ENCODE results near the gene TSFM.

TSFM gene

DNA sequence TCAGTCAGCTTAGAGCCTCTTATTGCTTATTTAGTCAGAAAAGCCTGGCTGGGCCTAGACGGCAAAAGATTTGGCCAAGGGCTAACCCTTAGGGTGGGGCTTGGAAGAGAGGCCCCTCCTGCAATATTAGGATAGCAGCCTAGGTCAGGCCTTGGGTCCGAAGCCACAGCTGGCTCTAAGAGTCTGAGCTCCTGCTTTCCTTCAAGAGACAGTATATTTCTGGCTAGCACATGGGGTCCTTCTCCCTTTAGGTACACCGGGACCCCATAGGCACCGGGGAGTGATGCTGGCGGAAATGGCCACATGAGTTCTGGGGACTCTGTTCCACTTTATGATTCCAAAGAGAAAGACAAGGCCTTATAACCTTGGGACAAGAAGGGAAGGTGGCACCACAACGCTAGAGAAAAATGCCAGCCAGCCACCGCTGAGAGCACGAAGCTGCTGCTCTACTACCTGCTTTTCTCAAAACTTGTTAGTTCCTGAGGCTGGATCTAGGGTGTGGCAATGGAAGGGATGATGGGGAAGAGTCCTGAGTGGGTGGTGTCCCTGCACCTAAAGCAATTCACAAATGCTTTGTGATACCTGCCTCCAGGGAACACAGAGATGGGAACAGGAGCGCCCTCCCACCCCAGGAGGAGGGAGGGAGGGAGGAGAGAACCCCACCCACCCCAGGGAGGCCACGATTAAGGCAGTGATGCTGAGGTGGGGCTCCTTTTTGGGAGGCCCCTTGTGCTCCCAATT lies 39.1 kb downstream of the TSFM start:
- H3K4me3 ChIP-seq (ENCODE audit: control insufficient read depth, low read depth, low read length) = no peak overlapping the region
- TF ChIP-seq, protein P1, sequence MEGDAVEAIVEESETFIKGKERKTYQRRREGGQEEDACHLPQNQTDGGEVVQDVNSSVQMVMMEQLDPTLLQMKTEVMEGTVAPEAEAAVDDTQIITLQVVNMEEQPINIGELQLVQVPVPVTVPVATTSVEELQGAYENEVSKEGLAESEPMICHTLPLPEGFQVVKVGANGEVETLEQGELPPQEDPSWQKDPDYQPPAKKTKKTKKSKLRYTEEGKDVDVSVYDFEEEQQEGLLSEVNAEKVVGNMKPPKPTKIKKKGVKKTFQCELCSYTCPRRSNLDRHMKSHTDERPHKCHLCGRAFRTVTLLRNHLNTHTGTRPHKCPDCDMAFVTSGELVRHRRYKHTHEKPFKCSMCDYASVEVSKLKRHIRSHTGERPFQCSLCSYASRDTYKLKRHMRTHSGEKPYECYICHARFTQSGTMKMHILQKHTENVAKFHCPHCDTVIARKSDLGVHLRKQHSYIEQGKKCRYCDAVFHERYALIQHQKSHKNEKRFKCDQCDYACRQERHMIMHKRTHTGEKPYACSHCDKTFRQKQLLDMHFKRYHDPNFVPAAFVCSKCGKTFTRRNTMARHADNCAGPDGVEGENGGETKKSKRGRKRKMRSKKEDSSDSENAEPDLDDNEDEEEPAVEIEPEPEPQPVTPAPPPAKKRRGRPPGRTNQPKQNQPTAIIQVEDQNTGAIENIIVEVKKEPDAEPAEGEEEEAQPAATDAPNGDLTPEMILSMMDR (IDR thresholded peaks at IDR 0.05; ENCODE audit: control insufficient read depth, insufficient read depth, low read depth, low read length, missing control alignments) = no peak
- no peak for DNase-seq (ENCODE audit: low read depth)

DNA sequence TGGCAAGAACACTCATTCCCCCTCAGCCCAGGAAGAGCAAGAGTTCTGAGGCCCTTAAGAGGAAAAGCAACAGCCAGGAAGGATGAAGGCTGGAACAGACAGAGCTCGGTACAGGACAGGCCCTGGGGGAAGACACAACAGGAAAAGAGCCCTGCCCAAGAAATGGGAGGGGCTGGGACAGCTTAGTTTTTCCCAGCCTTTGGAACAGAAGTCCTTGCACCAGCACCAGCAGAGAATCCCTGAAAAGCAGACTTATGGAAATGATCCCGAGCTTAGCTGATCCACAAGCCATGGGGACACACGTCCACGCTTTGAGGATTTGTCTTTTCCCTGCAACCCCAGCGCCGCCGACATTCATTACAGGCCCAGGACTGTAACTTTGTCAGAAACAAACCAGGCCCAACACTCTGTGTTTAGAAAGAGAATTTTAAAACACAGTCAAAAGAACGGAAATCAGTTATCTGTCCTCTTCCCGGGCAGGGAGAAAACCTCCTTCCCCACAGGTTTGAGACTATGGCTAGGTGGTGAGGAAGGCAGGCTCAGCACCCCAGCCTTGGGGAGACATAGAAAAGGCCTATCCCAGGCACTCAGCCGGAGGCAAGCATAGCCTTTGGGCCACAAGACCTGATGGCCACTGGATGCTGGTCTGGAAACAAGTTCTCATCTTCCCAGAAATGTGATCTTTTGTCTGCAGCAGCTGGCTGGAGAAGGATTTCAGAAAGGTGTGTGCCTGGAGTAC lies 40.0 kb downstream of the TSFM start:
- TF ChIP-seq, protein P1 (IDR thresholded peaks at IDR 0.05; ENCODE audit: control insufficient read depth, insufficient read depth, low read depth, low read length, missing control alignments) = no peak
- DNase-seq (ENCODE audit: low read depth) = no peak
- no peak overlapping the region for H3K4me3 ChIP-seq (ENCODE audit: control insufficient read depth, low read depth, low read length)

DNA sequence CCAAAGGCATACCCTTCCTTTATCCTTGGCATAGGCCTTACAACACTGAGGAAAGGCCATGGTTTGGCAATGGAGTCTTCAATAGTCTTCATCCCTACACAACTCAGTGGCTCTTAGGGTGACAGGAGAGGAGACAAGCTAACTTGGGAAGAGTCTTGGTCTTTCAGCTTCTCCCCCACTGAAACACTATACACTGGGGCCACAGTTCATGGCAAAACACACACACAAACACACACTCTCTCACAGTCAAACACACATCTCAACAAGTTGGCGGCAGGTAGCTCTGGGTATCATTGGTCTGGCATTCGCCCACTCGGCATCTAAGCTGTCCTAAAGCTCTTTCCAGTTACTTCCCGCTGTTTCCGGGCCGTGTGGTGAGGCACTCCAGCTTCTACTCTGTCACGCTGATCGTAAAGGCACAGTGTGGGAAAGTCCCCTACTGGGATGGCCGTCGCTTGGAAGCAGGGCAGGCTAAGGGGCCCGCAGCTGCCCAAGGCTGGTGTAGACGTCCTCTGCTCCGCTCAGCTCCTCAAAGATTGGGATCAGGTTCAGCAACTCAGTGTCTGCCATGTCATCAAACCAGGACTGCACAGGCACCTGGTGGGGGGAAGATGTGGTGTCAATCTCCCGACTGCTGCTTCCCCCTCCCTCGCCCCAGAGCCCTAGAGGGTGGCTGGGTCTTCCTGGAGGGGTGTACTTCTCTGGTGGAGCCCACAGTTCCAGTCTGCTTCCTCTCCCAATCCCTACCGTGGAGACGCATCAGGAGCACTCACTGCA lies 40.7 kb downstream of the TSFM start:
- TF ChIP-seq, protein P1 (IDR thresholded peaks at IDR 0.05; ENCODE audit: control insufficient read depth, insufficient read depth, low read depth, low read length, missing control alignments) = no peak
- no peak for DNase-seq (ENCODE audit: low read depth)
- no peak overlapping the region for H3K4me3 ChIP-seq (ENCODE audit: control insufficient read depth, low read depth, low read length)

GRCh38 chr12:57823908-57824640 lies 41.5 kb downstream of the TSFM start:
- H3K4me3 ChIP-seq (ENCODE audit: control insufficient read depth, low read depth, low read length) = no peak overlapping the region
- DNase-seq (ENCODE audit: low read depth) = no peak
- TF ChIP-seq, protein P1 (IDR thresholded peaks at IDR 0.05; ENCODE audit: control insufficient read depth, insufficient read depth, low read depth, low read length, missing control alignments) = no peak

DNA sequence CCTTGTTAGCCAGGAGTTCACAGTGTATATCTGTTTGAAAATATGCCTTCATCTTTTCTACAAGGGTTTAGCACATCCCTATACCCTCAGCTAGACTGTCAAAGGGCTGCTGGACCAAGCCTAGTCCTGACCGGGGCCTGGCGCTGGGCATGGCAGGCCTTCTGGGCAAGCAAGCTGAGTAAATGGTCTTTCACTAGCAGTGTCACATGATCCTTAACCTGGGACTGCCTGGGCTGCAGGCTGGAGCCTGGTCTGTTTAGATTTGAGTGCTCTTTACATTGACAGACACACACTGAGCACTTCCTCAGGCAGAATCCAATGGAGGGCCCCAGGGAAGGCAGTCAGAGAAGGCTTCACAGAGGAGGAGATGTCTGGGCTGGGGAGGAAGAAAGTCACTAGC lies 42.9 kb downstream of the TSFM start:
- DNase-seq (ENCODE audit: low read depth) = no peak
- no peak overlapping the region for H3K4me3 ChIP-seq (ENCODE audit: control insufficient read depth, low read depth, low read length)
- TF ChIP-seq, protein P1 (IDR thresholded peaks at IDR 0.05; ENCODE audit: control insufficient read depth, insufficient read depth, low read depth, low read length, missing control alignments) = no peak

GRCh38 chr12:57826400-57826799 lies 43.8 kb downstream of the TSFM start:
- TF ChIP-seq, protein P1 (IDR thresholded peaks at IDR 0.05; ENCODE audit: control insufficient read depth, insufficient read depth, low read depth, low read length, missing control alignments) = no peak
- H3K4me3 ChIP-seq (ENCODE audit: control insufficient read depth, low read depth, low read length) = no peak overlapping the region
- DNase-seq (ENCODE audit: low read depth) = no peak
